GM19468 (cell line): Measurements from ENCODE around the gene SLC27A5.

Source experiments
- ATAC-seq: cut with Tn5 transposase; IDR thresholded peaks from one replicate; pipeline ENCODE4 v1.9.1; 2021; ENCODE audit warnings: mild to moderate bottlenecking, moderate library complexity, moderate number of reproducible peaks; ENCODE audit not compliant: unreplicated experiment; ENCODE audit errors: extremely low read depth

Gene SLC27A5, protein sequence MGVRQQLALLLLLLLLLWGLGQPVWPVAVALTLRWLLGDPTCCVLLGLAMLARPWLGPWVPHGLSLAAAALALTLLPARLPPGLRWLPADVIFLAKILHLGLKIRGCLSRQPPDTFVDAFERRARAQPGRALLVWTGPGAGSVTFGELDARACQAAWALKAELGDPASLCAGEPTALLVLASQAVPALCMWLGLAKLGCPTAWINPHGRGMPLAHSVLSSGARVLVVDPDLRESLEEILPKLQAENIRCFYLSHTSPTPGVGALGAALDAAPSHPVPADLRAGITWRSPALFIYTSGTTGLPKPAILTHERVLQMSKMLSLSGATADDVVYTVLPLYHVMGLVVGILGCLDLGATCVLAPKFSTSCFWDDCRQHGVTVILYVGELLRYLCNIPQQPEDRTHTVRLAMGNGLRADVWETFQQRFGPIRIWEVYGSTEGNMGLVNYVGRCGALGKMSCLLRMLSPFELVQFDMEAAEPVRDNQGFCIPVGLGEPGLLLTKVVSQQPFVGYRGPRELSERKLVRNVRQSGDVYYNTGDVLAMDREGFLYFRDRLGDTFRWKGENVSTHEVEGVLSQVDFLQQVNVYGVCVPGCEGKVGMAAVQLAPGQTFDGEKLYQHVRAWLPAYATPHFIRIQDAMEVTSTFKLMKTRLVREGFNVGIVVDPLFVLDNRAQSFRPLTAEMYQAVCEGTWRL

DNA sequence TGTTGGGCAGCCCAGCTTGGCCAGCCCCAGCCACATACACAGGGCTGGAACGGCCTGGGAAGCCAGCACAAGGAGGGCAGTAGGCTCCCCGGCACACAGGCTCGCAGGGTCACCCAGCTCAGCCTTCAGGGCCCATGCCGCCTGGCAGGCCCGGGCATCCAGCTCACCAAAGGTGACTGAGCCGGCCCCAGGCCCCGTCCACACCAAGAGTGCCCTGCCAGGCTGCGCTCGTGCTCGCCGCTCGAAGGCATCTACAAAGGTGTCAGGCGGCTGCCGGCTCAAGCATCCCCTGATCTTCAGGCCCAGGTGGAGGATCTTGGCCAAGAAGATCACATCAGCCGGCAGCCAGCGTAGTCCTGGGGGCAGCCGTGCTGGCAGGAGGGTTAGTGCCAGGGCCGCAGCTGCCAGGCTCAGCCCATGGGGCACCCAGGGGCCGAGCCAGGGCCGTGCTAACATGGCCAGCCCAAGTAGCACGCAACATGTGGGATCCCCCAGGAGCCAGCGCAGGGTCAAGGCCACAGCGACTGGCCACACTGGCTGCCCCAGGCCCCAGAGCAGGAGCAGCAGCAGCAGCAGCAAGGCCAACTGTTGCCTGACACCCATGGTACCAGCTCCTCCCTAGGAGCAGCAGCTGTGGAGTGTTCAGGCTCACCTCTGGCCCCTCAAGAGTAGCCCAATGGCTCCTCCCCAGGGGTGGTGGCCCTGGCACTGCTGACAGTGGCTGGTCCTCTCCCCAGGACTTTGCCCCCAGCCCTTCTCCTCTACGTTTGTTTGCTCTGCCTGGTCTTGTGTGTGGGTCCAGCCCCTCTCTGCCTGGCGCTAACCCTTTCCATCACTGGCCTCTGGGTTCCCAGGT lies at the start of gene SLC27A5:
Gene SLC27A5 (minus strand): TSS at position 640 of the 856 bp plus-strand sequence. CDS start 37 bp downstream, at position 603.
- no peak for ATAC-seq

DNA sequence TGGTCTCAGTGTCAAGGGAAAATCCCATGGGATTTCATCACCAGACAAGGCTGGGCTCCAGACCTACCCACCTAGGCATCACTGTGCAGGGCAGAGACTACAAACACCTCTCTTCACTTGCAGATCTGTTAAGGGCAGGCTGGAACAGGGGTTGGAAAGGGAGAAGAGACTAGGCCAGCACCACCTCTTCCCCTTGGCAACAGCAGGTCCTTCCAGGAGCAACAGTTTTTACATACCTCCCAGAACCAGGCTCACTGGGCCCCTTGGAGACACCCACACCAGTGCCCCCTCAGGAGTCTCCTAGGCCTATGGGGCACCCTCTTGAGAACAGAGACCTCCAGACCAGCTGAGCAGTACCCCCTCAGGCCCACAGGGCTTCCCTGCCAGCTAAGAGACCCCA lies 49.1 kb upstream of the SLC27A5 start:
- no peak for ATAC-seq

DNA sequence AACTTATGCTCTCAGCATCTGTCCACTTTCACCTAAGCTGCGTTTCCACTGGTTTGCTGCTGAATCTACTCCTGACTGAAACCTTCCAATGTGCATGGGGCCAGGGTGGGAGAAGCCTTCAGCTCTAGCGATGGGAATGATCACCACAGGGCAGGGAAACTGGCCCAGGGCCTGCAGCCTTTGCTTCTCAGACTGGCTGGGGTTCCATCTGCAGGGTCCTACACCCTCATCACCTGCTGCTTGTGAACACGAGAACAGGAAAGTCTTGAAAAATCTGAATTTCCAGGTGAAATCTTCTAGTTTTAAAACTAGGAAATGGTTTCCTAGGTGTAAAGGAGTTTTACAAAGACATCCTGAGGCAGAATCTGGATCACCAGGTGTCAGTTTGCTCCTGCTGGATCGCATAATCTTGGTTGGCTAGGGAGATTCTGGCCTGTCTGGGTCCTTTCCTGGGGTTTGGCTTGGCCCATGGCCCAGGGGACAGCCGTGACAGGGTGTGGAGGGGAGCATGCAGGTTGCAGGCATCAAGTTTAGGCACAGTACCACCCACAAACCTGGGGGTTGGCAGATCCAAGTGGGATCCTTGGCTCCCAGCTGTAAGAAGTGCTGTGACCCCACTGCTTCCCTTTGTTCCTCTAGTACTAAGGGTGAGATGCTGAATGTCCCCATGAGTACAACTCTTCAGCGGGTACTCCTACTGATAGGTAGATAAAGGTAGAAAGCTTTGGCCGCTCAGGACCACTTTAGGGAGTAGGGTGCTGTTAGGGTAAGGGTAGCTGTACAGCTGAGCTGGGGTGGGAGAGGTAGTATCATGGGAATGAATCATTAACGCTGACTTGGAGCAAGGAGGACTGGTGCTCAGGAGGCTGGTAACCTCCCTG lies 48.5 kb upstream of the SLC27A5 start:
- ATAC-seq, result no peak

DNA sequence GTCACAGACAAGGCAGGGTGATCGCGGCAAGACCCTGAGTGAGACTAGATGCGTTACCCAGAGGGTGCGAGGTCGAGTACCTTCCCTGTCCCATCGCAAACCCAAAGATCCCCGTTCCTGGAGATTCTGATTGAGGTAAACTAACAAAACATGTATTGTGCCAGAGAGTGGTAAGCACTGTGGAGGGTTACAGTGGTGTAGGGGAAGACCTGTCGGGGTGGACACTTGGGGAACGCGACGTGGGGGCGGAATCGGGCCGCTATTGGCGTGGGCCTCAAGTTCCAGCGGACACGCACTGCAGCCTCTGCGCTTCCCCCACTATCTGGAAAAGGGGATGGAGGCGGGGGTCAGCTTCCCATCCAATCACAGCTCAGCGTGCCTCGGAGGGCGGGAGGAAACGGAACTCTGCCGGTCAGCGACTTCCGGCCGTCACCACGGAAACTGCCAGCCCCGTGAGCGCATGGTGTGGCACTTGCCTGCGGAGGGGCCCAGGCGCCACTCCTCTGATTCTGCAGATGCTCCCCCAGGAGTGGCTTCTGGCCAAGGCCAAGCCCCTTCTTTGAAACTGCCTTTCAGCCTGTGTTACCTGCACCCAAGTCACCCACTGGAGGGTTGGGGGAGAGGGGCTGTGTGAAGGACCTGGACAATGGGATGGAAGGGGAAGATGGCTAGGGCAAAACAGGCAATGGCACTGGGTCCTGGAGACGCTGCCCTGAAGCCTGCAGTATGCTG lies 47.6 kb upstream of the SLC27A5 start:
- ATAC-seq, result no peak

DNA sequence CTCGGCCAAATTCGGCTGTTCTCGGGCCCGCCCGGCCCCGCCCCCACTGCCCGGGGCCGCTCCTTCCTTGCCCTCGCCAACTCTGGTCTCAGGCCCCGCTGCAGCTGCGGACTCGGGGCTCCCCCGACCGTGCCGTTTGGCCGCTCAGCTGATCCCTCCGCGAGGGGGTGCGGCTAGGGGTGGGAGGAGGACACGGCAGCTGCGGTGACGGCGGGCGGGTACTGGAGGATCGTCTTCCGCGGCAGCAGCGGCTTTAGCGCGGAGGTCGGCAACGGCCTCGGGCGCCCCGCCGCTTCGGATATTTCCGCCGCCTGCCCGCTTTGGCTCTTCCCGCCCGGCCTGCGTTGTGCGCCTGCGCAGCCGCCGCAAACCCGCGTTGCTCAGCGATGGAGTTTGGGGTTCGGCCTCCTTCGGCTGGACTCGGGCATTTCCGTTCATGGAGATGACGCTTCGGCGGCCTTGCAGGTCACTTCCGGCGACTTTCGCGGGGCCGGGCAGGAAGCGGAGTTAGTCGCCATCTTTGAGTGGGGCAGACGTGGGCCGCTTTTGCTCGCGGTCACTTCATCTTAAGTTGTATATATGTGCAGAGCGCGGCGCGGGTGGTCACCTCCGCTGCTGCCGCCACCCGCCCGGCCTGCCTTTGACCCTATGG lies 47.0 kb upstream of the SLC27A5 start:
- ATAC-seq, result peak; percentile 45

DNA sequence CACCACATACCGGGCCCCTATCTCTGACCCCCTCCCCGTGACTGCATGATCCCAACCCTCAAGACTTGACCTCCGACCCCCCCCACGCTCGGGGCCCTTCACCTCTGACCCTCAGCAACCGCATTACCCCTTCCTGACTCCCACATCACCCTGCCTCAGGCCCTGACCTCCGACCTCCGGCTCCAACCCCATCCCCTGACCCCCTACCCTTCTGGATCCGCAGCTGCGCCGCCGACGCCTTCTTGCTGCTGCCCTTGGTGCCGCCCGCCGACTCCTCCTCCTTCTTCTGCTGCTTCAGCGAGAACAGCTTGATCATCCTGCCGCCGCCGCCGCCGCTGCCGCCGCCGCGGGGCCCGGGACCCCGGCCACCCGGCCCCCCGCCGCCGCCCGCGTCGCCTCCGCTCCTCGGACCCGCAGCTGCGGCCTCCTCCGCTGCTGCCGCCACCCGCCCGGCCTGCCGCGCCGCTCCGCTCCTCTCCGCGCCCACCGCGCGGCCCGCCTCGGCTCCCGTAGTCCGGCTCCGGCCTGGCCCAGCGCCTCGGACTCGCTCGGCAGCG lies 46.4 kb upstream of the SLC27A5 start, which contains the start of gene UBE2M:
Gene UBE2M (minus strand): TSS at position 546 of the 557 bp plus-strand sequence. CDS start 230 bp downstream, at position 316.
- ATAC-seq, result no peak

DNA sequence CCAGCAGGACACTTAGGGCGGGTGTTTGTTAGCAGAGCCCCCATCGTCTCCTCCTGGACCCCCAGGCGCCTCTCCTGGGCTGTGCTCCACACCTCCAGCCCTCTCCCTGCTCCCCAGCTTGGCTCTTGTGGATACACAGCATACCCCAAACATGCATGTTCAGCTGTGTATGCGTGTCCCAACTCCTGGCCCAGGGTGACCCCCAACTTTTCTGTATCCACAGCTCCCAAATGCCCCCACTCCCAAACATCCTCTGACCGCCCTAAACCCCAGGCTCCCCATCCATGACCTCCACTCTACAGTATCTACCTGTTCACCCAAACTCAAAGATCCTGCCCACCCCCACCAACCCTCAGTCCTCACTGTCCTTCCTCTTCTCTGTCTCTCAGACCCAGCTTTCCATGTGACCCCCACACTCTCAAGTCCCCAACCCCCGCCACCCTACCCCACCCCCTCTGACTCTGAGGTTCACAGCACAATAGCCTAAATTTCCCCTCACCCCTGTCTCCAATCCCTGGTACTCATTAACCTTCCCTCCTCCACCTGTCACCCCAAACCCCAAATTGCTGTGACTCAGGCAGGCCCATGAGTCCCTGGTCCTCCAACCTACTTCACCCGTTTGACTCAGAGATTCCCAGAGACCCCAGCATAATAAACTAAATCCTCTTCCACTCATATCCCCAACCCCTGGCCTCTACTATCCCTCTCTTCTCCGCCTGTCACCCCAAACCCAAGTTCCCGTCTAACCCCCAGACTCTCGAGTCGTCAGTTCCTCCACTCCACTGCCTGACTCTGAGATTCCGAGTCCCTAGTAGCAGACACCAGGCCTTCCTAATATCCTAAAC lies 45.7 kb upstream of the SLC27A5 start:
- ATAC-seq, result no peak

DNA sequence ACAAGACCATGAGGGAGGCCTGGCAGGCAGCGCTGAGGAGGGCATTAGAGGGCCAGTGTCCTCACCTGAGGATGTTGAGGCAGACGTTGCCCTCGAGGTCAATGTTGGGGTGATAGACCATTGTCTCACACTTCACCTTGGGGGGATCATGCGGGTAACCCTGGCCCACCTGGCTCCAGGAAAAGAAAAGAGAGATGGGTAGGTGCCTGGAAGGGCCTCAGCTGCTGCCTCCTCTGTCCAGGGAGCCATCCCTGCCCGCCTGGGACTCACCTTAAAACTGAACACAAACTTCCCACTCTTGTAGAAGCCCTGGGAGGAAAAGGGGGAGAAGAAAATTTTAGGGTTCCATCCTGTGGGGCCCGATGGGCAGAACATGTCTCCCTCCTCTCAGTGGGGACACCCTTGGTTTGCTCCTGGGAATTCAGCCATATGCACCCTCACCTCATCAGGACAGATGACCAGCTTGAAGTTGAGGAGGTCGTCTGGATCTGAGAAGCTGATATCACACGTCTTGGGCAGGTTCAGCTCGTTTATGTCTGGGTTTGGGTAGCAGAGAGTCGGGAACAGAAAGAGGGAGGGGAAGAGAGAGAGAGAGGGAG lies 44.9 kb upstream of the SLC27A5 start:
- no peak for ATAC-seq

DNA sequence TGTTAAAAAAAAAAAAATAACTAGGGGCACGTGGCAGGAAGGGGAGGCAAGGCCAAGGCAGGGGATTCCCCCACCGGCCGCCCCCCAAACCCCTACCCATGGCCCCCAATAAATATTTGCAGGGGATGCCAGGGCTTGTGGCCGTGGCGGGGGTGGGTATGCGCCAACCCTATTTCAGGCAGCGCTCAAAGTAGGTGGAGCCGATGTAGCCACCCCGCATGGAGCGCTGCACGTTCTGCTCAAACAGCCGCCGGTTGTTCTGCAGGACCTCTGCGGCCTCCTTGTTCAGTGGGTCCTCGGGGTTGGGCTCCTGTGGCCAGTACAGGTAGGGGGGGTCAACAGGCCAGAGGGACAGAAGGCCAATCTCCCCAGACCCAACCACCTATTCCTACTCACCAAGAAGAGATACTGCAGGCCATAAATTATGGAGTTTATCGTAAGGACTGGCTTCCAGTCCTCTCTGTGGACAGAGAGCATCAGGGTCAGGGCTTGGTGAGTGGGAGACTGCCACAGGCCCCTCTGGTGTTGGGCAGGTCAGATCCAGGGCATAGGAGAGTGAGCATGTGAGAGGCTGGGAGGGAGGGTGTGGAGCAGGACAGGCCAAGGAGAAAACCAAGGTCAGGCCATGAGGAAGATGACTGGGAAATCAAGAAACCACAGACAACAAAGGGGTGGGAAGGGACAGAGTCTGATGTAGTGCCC lies 44.3 kb upstream of the SLC27A5 start:
- ATAC-seq, result no peak

DNA sequence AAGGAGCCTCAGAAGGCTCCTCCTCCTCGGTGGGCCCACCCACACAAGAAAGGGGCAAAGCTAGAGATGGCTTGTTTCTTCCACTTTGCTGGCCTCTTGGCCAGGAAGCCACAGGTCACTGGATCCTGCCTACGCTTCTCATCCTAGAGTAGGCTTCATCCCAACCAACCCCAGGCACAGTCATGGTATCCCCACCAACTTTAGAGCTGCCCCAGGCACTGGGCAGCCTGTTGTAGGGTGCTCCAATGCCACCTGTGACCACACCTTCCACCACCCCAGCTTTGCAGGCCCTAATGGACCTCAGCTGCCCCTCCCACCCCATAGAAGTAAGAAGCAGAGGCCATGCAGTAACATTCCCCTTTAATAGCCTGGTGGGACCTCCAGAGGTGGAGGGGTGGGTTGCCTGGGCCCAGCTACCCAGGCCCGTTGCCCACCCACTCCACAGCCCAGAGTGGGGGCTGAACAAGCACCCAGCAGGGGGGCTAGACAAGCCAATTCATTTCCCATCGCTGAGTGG lies 43.6 kb upstream of the SLC27A5 start:
- no peak for ATAC-seq

DNA sequence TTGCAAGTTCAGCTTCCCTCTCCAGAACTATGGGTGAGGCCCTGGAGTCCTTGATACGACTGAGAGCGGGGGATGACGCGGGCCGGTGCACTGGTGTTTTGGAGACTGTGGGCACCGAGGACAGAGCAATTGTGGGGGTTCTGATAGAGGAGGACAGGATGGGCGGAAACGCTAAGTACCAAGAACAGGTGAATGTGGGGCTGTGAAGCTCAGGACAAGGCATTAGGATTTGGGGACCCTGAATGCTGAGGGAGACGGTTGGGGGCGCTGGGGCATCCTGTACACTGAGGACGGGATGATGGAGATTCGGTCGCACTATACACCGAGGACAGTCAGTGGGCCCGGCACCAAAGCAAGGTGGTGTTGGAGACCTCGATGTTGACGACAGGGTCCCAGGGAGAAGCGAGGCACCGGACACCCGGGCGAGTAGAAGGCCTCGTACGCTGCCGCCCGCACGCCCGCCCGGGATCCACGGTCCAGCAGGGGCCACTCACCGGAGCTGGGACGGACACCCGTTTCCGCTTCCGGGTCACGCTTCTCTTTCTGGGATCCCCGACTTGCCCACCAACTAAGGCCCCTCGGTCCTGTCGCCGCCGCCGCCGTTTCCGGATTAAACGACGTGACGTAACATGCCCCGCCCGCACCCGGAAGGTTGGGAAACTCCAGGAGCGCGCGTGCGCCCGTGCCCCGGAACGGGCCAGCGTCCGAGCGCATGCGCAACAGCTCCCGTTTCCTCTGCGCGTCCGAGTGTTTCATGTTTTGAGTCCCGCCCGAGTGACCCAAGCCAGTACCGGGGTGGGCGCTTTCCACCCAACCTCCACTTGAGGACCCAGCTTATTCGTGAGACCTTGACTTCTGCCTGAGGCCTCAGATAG lies 42.9 kb upstream of the SLC27A5 start, which contains the start of gene CHMP2A:
Gene CHMP2A (minus strand): TSS at position 612 of the 875 bp plus-strand sequence. CDS start 893 bp downstream, outside the sequence.
- no peak for ATAC-seq

DNA sequence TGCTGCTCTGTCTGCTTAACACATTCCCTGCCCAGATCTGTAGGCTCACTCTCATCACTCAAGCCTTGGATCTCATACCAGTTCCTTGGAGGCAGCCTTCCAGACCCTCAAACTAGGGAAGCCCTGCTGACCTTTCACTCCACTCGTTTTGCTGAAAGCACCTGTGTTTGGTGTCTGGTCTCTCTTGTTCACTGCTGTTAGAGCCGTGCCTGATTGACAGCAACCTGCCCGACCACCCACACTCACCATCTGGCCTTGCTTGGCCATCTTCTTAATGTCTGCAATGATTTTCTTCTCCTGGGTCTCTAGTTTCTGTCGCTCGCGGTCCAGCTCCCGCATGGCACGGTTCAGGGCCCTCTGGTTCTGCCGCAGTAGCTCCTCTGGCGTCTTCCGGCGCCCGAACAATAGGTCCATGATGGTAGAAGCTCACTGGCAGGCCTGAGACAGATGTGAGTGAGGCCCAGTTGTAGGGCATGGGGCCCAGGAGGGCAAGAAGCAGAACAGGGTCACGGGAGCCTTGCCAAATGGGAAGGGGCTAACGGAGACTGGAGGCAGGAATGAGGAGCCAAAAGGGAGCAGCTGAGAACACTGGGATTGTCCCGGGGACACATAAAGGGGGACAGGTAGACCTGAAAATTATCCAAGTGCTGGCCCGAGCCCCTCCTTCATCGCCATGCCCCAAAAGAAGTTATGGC lies 42.2 kb upstream of the SLC27A5 start:
- ATAC-seq, result no peak

DNA sequence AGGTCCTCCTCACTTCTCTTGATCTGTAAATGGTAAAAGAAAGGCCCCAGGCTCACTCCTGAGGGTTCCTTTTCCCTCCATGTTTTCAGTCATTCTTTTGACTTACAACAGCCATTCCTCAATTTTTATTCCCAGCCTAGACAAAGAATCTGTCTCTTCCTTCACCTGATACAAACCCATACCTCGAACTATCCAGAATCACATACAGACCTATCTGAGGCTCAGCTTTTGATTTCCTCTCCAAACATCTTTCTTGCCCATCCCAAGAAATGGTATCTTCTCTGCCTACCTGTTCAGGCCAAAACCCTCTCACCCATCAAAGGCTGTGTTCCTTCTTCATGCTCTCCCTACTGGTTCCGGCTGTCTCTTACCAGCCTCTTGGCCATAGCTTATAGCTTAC lies 40.9 kb upstream of the SLC27A5 start:
- no peak for ATAC-seq
